Hippocampal formation (tissue), 2 donors: ENCODE results near the gene TK2.
"Not testable (repeated sequence)": the region's sequence is repeated elsewhere in the genome, so short reads cannot be mapped to it uniquely, and the experiment has no call there.

ENCODE experiments used
- DNase-seq, 2 donors: peaks; one replicate each; lab custom pipeline; 2025; lab: John Stamatoyannopoulos, UW

The TK2 gene

GRCh38 chr16:66468321-66468965 is 81.5 kb downstream of the TK2 start:
- DNase-seq: no peak

DNA sequence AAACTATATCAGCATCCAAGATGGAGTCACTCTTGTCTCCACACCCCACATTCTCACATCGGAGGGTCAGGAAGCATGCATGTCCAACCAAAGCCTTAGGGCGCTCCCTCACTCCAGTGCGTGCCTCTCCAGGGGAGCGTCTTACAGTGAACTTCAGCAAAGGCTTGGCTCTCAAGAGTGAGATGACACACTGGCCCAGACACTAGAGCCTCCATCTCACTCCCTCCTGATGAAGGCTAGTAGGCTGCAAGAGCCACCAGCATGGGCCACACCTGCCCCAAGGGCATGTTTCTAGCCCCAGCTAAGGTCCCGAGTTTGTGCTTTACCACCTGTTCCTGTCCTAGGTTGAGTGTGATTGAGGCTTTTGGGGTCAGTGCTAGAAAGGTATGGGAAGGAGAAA is 82.3 kb downstream of the TK2 start:
- no peak for DNase-seq

GRCh38 chr16:66466636-66467035 is 83.3 kb downstream of the TK2 start:
- DNase-seq: not testable (repeated sequence)

DNA sequence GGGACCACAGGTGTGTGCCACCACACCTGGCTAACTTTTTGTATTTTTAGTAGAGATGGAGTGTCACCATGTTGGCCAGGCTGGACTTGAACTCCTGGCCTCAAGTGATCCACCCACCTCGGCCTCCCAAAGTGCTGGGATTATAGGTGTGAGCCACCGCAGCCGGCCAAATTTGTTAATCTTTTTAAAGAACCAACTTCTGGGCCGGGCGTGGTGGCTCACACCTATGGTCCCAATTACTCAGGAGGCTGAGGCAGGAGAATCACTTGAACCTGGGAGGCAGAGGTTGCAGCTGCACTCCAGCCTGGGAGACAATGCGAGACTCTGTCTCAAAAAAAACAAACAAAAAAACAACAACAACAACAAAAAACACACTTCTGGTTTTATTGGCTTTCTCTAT is 84.0 kb downstream of the TK2 start:
- not testable (repeated sequence) for DNase-seq

GRCh38 chr16:66462912-66463311 is 87.0 kb downstream of the TK2 start:
- no peak for DNase-seq

- no peak for DNase-seq
Observed at GRCh38 chr16:66460703-66461102, 89.2 kb downstream of the TK2 start.

GRCh38 chr16:66459878-66460277 is 90.0 kb downstream of the TK2 start:
- DNase-seq: no peak

DNA sequence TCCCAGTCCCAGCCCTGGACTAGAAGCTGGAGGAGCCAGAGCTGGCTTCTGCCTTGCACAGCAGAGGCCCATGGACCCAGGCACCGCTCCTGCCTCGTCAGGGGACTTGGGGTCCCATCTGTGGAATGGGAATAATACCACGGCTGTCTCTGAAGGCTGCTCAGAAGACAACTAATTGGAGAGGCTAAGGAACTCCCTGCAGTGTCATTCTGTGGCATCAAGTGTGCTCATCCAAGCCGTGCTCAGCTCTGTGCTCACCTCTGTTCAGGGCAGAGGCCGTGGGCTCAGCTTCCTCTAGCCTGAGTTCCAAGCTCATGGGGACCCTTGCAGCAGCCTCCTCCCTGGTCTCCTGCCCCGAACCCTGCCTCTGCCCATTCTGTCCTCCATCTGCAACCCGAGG is 91.1 kb downstream of the TK2 start:
- no peak for DNase-seq

DNA sequence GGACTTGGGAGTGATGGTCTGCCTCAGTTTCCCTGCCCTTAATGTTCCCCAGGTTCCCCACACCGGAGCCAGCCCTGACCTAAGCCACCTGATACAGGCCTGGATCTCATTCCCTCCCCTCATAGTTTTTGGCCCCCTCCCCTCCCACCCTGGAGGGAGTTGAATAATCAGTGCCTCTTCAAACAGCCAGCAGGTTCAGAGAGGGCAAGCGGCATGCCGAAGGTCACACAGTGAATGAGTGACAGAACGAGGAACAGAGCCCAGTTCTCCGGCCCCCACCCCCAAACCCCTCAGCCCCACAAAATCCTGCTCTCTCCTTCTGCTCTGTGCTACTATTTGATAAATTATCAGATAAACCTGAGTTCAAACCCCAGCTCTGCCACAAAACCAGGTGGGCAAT is 91.6 kb downstream of the TK2 start:
- no peak for DNase-seq
